Renal pelvis (tissue), 4 donors: ENCODE data around the gene BCAT1. TPM values are rescaled to one million over a fixed set of nuclear protein-coding genes. Genes with fewer than 3 reads are reported as not detected.
"Not testable (repeated sequence)": the region's sequence is repeated elsewhere in the genome, so short reads cannot be mapped to it uniquely, and the experiment has no call there.

Experiments
- DNase-seq: peaks from one replicate; pipeline ENCODE4 v3.0.0-alpha.2; 2013
- polyA plus RNA-seq, 3 donors: library from polyadenylated mRNA; unstranded; fragments of 120-200 nt; gene quantifications; one replicate each; pipeline ENCODE4 v1.2.1, GENCODE V29; 2013; ENCODE audit not compliant: insufficient read length in 3 of 3

Gene BCAT1
- polyA plus RNA-seq, 3 donors: 45.7 to 64.2 (median 55.3) TPM

DNA sequence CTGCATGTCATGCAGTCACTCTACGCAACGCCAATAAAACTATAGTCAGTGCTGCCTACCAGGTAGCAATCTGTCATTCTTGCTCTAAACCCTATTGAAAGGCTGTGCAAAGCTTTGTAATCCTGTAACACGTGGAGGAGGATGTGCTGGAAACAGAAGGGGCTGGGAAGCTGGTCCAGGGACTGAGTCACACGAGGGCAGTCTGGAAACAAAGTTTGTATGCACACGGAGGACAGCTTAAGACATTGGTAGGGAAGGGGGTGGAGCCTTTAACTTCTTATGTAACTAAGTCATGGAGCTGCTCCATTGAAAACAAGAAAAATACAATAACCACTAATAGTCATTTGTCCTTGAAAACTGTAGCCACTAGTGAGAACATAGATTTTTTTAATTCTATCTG lies 128.0 kb downstream of the BCAT1 start:
- DNase-seq: no peak

- no peak for DNase-seq
Measured at GRCh38 chr12:24818351-24818750, 130.6 kb downstream of the BCAT1 start.

- no peak for DNase-seq
Measured at GRCh38 chr12:24815114-24815423, 133.8 kb downstream of the BCAT1 start.

DNA sequence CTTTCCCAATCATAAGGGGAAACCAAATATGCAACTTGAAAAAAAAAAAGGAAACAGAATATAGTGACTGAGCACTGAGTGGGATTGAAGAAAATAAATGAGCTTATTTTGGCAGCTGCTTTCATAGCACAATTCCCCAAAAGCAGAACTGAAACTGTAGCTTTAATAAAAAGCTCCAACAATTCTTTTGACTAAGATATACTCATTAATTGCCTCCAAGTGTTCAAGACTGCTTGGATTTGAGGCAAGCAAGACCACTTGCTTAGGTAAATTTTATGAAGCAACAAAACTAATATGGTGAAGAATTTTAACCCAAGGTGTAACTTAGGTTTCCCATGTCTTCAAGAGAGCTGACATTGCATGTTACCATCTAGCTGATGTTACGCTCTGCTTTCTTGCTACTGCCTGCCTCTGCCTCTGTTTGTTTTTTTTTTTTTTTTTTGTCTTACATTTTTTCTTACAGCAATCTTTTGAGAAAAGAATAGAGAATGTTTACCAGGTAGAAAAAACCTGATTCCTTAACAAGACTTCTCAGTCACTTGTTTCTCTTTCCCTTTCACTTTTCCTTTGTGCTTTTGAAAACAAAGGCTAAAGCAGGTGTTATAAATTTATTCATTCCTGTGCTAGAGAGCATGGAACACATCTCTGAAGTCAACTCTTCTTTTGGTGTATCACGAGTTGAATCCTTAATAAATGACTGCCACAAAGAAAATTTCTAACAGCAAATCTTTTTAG lies 134.4 kb downstream of the BCAT1 start:
- no peak for DNase-seq

DNA sequence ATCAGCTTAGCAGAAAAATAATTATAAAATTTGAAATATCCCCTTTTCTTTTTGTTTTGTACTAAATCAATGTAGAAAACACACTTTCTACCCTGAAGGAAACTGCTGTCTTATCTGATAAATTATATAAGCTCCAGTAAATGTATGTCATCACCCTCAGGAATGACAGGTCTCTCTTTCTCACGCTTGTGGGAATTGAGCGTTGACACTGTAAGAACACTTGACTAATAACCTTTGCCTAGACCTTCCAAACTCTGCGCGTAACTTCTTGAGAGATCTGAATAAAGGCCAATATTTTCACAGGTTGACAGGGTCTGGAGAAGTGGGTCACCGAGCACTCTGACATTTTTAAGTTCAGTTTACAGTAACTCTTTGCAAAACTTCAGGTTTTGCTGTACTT lies 138.5 kb downstream of the BCAT1 start:
- no peak for DNase-seq

- not testable (repeated sequence) for DNase-seq
Measured at GRCh38 chr12:24809306-24809705, 139.6 kb downstream of the BCAT1 start.

DNA sequence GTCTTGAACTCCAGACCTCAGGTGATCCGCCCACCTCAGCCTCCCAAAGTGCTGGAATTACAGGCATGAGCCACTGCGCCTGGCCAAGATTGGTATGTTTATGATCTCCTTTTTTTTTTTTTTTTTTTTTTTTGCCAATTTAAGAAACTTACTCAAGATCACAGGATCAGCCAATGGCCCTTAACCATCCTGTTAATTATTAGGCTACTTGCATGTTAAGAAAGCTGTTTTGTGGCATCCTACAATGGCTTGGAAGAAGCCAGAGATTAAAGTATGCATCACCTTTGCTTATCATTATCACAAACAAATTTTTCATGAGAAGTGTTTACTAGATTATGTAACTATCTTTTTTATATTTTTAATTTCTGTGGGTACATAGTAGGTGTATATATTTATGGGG lies 140.2 kb downstream of the BCAT1 start:
- DNase-seq: no peak

GRCh38 chr12:24806386-24806785 lies 142.5 kb downstream of the BCAT1 start:
- no peak for DNase-seq

DNA sequence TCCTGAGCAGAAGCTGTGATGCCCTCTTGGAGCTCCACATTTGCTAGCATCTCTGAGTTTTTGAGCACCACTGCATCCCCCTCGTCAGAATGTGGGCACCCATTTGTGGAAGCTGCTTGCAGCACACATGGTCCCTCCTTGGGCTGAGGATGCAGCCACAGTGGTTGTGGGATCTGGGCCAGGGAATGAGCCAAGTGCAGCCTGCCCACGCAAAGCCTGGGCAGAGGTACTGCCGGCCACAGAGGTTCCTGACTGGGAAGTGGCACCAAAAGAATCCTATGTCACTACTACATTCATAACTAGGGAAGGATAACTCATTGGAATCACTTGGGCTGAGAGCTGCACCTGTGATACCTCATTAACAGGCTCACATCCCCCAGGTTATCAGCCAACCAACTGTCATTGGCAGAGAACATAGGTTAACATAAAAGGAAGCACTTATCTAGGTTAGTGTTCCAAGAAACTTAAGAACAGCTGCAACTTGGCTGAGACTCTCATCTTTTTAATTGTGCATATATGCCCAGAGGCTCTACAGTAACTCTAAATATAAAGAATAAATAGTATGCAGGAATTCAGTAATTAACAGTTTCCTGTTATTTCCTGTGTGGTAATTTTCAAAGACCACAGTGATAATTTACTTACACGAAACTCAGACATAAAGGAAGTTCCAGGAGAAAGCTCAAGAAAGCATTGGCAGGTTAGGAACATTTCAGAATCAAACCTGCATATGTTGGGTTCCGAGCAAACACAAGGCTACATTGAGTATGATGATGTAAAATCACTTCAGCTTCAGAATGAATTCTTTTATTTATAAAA lies 145.3 kb downstream of the BCAT1 start:
- no peak for DNase-seq

DNA sequence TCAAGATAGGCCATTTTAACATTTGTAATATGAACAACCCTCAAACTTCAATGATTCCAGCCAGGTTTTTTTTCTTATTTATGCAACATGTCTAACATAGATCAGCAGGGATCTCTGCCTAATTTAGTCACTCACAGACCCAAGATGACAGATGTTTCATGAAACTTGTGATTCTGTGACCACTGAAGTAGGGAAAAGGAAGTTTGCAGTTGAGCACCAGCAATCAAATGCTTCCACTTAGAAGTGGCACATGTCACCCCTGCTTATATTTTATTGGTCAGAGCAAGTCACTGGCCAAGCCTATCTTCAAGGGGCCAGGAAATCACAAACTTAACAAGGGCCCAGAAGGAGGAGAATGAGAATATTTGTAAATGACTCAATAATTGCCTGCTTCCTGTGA lies 150.6 kb downstream of the BCAT1 start:
- DNase-seq: no peak

DNA sequence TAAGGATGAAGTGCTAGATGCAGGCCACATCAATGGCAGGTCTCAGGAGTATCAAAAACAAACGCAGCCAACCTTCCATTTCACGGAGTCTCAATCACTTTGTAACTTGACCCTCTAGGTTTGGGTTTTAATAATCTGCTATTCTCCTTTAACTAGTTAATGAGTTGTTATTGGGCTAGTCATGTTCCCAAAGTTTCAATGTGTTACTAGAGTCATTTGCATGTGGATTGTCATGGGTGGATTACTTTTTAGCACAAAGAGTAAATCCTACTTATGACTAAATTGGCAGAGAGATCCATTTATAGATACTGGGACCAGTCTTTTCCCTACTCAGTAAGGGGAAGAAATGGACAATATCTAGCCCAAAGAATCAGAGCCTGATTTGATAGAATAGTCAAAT lies 151.0 kb downstream of the BCAT1 start:
- no peak for DNase-seq

GRCh38 chr12:24796876-24797275 lies 152.0 kb downstream of the BCAT1 start:
- DNase-seq: no peak

- no peak for DNase-seq
Measured at GRCh38 chr12:24795699-24796347, 153.1 kb downstream of the BCAT1 start.

DNA sequence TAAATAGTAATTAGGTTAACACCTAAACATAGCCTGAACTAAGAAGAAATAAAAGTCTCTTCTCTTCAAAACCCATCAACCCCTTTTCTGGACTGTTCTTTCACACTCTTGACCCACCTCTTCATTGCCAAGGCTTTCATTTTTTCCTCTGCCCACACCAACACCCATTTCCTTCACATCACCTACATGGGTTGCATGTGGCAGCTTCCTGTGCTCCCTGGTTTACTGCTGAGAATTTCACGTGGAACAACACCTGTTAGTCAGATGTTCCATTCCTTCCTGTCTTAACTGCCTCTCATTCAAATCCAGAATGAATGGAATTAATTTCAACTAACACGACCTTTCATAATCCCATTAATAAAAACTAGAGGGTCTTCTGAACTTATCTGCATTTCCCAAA lies 157.3 kb downstream of the BCAT1 start:
- DNase-seq: no peak

DNA sequence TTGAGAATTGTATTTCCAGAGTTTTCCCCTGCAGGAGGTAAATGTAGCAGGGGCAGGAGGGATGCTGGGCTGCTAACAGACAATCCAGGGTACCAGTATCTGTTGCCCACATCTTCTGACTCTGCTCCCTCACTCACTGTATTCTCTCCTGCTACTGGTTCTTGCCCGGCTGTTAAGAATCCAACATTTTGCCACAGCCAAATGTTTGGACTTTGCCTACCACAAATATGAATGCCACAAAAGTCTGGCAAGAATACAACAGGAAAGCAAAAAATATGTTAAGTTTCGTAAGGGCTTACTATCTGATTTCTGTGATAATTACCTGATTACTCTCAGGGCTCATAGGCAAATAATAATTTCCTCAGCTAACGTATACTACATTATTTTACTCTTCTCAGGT lies 160.0 kb downstream of the BCAT1 start:
- DNase-seq: no peak

- no peak for DNase-seq
Measured at GRCh38 chr12:24780697-24781368, 168.1 kb downstream of the BCAT1 start.

GRCh38 chr12:24778486-24779304 lies 170.2 kb downstream of the BCAT1 start:
- no peak for DNase-seq

- DNase-seq: no peak
Measured at GRCh38 chr12:24777359-24777758, 171.5 kb downstream of the BCAT1 start.

DNA sequence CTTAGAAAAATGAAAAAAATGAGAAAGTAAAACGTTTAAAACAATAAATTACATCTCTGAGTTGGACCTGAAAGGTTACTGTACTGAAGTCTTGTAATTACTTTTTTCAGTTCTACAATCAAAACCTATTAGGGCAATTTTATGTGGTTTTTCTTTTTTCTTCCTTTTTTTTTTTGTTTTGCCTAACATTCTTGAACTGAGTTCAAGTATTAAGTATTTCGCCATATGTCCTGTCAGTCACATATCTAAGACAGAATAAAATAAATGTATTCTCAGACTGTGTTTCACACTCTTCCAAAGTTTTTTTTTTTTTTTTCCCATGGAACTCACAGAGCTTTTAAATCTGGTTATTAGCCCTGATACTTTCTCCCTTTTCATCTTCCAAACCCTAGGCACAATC lies 172.0 kb downstream of the BCAT1 start:
- DNase-seq: no peak

GRCh38 chr12:24775073-24775472 lies 173.8 kb downstream of the BCAT1 start:
- DNase-seq: no peak

- DNase-seq: no peak
Measured at GRCh38 chr12:24773996-24774395, 174.9 kb downstream of the BCAT1 start.

GRCh38 chr12:24772813-24773212 lies 176.1 kb downstream of the BCAT1 start:
- DNase-seq: no peak
